Pons (tissue), 1 donor: ENCODE measurements around the gene DDR1.
"Not testable (repeated sequence)": the region's sequence is repeated elsewhere in the genome, so short reads cannot be mapped to it uniquely, and the experiment has no call there.

ENCODE experiments used
- DNase-seq: peaks from one replicate; pipeline ENCODE4 v3.0.0-alpha.2; 2016; ENCODE audit warnings: low spot score

DDR1 gene

GRCh38 chr6:30917487-30917886, 33.2 kb downstream of the DDR1 start:
- DNase-seq = no peak

GRCh38 chr6:30918670-30919069, 34.4 kb downstream of the DDR1 start:
- DNase-seq = no peak

GRCh38 chr6:30922447-30922852, 38.1 kb downstream of the DDR1 start:
- DNase-seq = no peak

- DNase-seq = not testable (repeated sequence)
These were observed 39.8 kb downstream of the DDR1 start for GRCh38 chr6:30924040-30924627.

- no peak for DNase-seq
These were observed 42.3 kb downstream of the DDR1 start for GRCh38 chr6:30926644-30927043.

GRCh38 chr6:30927080-30927479, 42.8 kb downstream of the DDR1 start:
- not testable (repeated sequence) for DNase-seq

- DNase-seq = no peak
These were observed 44.4 kb downstream of the DDR1 start for GRCh38 chr6:30928677-30929076.

GRCh38 chr6:30930506-30930905, 46.2 kb downstream of the DDR1 start:
- no peak for DNase-seq

- no peak for DNase-seq
These were observed 47.0 kb downstream of the DDR1 start for GRCh38 chr6:30931272-30931671.

- DNase-seq = no peak
These were observed 47.8 kb downstream of the DDR1 start, which contains the start of gene SFTA2 for GRCh38 chr6:30931969-30932645. TSS of gene SFTA2 (minus strand) at chr6:30932170. CDS start at chr6:30932096, 74 bp downstream.

- DNase-seq = no peak
These were observed 48.5 kb downstream of the DDR1 start for GRCh38 chr6:30932665-30933365.

GRCh38 chr6:30935018-30935417, 50.7 kb downstream of the DDR1 start:
- DNase-seq = no peak

- DNase-seq = no peak
These were observed 52.9 kb downstream of the DDR1 start for GRCh38 chr6:30937265-30937664.

GRCh38 chr6:30938730-30939129, 54.4 kb downstream of the DDR1 start:
- DNase-seq = no peak

- DNase-seq = no peak
These were observed 55.2 kb downstream of the DDR1 start for GRCh38 chr6:30939473-30939872.

GRCh38 chr6:30940361-30940986, 56.2 kb downstream of the DDR1 start, which contains the start of gene MUCL3:
TSS of gene MUCL3 (plus strand) at chr6:30940973. CDS start at chr6:30941000, 27 bp downstream.
- no peak for DNase-seq

GRCh38 chr6:30942338-30943060, 58.2 kb downstream of the DDR1 start:
- DNase-seq = no peak

GRCh38 chr6:30944051-30944450, 59.7 kb downstream of the DDR1 start:
- DNase-seq = no peak

GRCh38 chr6:30945281-30945680, 61.0 kb downstream of the DDR1 start:
- no peak for DNase-seq

- no peak for DNase-seq
These were observed 62.9 kb downstream of the DDR1 start for GRCh38 chr6:30947231-30947630.

- DNase-seq = no peak
These were observed 64.5 kb downstream of the DDR1 start for GRCh38 chr6:30948811-30949210.
